Ovary (tissue), 3 donors: Measurements from ENCODE around the gene MOGAT1.

Experiments used
- CTCF ChIP-seq, 3 donors: fragments of 450-650 bp in 2 of 3; fragments of 200-600 bp in 1 of 3; IDR thresholded peaks; one replicate each; pipeline versions ENCODE4 v1.5.1 to v1.8.0; 2016 to 2022; ENCODE audit warnings: antibody characterized with exemption in 3 of 3, mild to moderate bottlenecking in 1 of 3
- EP300 ChIP-seq: sonication (generic); formaldehyde crosslinking; IDR thresholded peaks from one replicate; pipeline ENCODE4 v1.6.1; 2017; ENCODE audit warnings: antibody characterized with exemption
- donor health status: DM: no; HTN: no; CAD: no.

- no peak for TF ChIP-seq CTCF (IDR thresholded peaks at IDR 0.05)
- TF ChIP-seq EP300, result no peak
These were observed 84.9 kb downstream of the MOGAT1 start for GRCh38 chr2:222756362-222756831.
